Smooth muscle cell (in vitro differentiated cells): Measurements from ENCODE around the gene SCTR. TPM values are rescaled to one million over a fixed set of nuclear protein-coding genes. Genes with fewer than 3 reads are reported as not detected.

Experiments used
- DNase-seq: peaks from one replicate; lab custom pipeline; 2025; ENCODE audit not compliant: unreplicated experiment; lab: John Stamatoyannopoulos, UW
- H2AFZ ChIP-seq: fragments of 200-600 bp; sonication (generic); 2 replicates; pipeline ENCODE4 v1.6.0; 2016; ENCODE audit warnings: antibody characterized with exemption, low read depth, mild to moderate bottlenecking
- H3F3A ChIP-seq: fragments of 200-600 bp; sonication (generic); 2 replicates; pipeline ENCODE4 v1.6.0; 2017; ENCODE audit warnings: antibody characterized with exemption, low read depth
- H3K27ac ChIP-seq: fragments of 200-600 bp; sonication (generic); 2 replicates; pipeline ENCODE4 v1.5.1; 2016; ENCODE audit warnings: low read depth, mild to moderate bottlenecking
- H3K27me3 ChIP-seq: fragments of 200-600 bp; sonication (generic); 2 replicates; pipeline ENCODE4 v1.6.1; 2016; ENCODE audit warnings: low read depth, mild to moderate bottlenecking
- H3K36me3 ChIP-seq: fragments of 200-600 bp; sonication (generic); 2 replicates; pipeline ENCODE4 v1.5.1; 2016; ENCODE audit warnings: low read depth
- H3K4me1 ChIP-seq: fragments of 200-600 bp; sonication (generic); 2 replicates; pipeline ENCODE4 v1.5.1; 2016; ENCODE audit warnings: low read depth
- H3K4me2 ChIP-seq: fragments of 200-600 bp; sonication (generic); 2 replicates; pipeline ENCODE4 v1.6.0; 2016; ENCODE audit warnings: mild to moderate bottlenecking
- H3K4me3 ChIP-seq: fragments of 200-600 bp; sonication (generic); 2 replicates; pipeline ENCODE4 v1.5.1; 2016; ENCODE audit warnings: mild to moderate bottlenecking
- H3K79me2 ChIP-seq: fragments of 200-600 bp; sonication (generic); 2 replicates; pipeline ENCODE4 v1.6.0; 2016; ENCODE audit warnings: low read depth, mild to moderate bottlenecking
- H3K9ac ChIP-seq: fragments of 200-600 bp; sonication (generic); 2 replicates; pipeline ENCODE4 v1.6.0; 2016; ENCODE audit warnings: low read depth
- H3K9me3 ChIP-seq: fragments of 200-600 bp; sonication (generic); replicated peaks from 2 replicates; pipeline ENCODE4 v1.5.1; 2016; ENCODE audit warnings: low read depth
- H4K20me1 ChIP-seq: fragments of 200-600 bp; sonication (generic); 2 replicates; pipeline ENCODE4 v1.6.0; 2016; ENCODE audit warnings: low read depth
- CTCF ChIP-seq: fragments of 200-600 bp; sonication (generic); IDR thresholded peaks from 2 replicates; pipeline ENCODE4 v1.5.1; 2017; ENCODE audit warnings: borderline replicate concordance, mild to moderate bottlenecking, antibody characterized with exemption; ENCODE audit not compliant: insufficient read depth, poor library complexity, severe bottlenecking
- WGBS: methylation state at CpG from one replicate; pipeline ENCODE4 v1.1.7; 2016; ENCODE audit warnings: low lambda C conversion rate; 5-methylcytosine and 5-hydroxymethylcytosine counted together
- polyA plus RNA-seq: library from polyadenylated mRNA; unstranded; fragments of >200 nt; fragmentation: Nextera tagmentation; extraction: Ambion mirVana; gene quantifications from 2 replicates; pipeline ENCODE4 v1.2.1, GENCODE V29; 2016
- total RNA-seq: library from RNA; depleted of rRNA; stranded (reverse); fragments of >200 nt; gene quantifications from 2 replicates; pipeline ENCODE4 v1.2.3, GENCODE V29; 2014

The SCTR gene
- total and polyA plus RNA-seq, 2 experiments from 2014 or later, result not detected

- H3F3A ChIP-seq, result no peaks in the 10 kb centered on the region
Observed at GRCh38 chr2:119480718-119481142, 43.6 kb downstream of the SCTR start.

GRCh38 chr2:119480184-119480583 is 44.1 kb downstream of the SCTR start:
- Histone ChIP-seq H3K27me3 (no peaks in the 10 kb centered on the region), H3F3A (no peaks in the 10 kb centered on the region), H3K4me3 (no peak overlapping the region), H4K20me1 (no peaks in the 10 kb centered on the region), H3K4me1 (peaks cover 9% of the 10 kb centered on the region), H3K79me2 (no peaks in the 10 kb centered on the region), H2AFZ (no peak overlapping the region), H3K36me3 (no peaks in the 10 kb centered on the region), H3K4me2 (no peak overlapping the region), H3K9ac (no peak overlapping the region), H3K27ac (no peak overlapping the region), H3K9me3 (no peaks in the 10 kb centered on the region)
- WGBS, result 93% methylated on average over 5 of the region's 5 CpGs
- DNase-seq, result no peak
- no peak for TF ChIP-seq CTCF

More at GRCh38 chr2:119480718-119481142, 43.6 kb downstream of the SCTR start:
- H3K4me2 ChIP-seq, result no peak overlapping the region
- 84% methylated on average over 11 of the region's 11 CpGs for WGBS
- DNase-seq, result no peak
- no peaks in the 10 kb centered on the region for H3K9me3 ChIP-seq
- H4K20me1 ChIP-seq, result no peaks in the 10 kb centered on the region
- H3K27me3 ChIP-seq, result no peaks in the 10 kb centered on the region
- H3K27ac ChIP-seq, result no peak overlapping the region
- no peak for TF ChIP-seq CTCF
- no peak overlapping the region for H2AFZ ChIP-seq
- no peaks in the 10 kb centered on the region for H3K79me2 ChIP-seq
- no peaks in the 10 kb centered on the region for H3K36me3 ChIP-seq
- no peak overlapping the region for H3K4me3 ChIP-seq
- H3K4me1 ChIP-seq, result peaks cover 4% of the 10 kb centered on the region
- no peak overlapping the region for H3K9ac ChIP-seq

GRCh38 chr2:119478978-119479295 is 45.3 kb downstream of the SCTR start:
- H4K20me1 ChIP-seq, result no peaks in the 10 kb centered on the region
- peaks cover 10% of the 10 kb centered on the region for H3K4me1 ChIP-seq
- no peaks in the 10 kb centered on the region for H3K9me3 ChIP-seq
- no peak for TF ChIP-seq CTCF
- H3K27me3 ChIP-seq, result no peaks in the 10 kb centered on the region
- no peak overlapping the region for H3K27ac ChIP-seq
- no peak overlapping the region for H2AFZ ChIP-seq
- no peak for DNase-seq
- H3K4me3 ChIP-seq, result no peak overlapping the region
- no peak overlapping the region for H3K9ac ChIP-seq
- H3K36me3 ChIP-seq, result no peaks in the 10 kb centered on the region
- no peak overlapping the region for H3K4me2 ChIP-seq
- no peaks in the 10 kb centered on the region for H3F3A ChIP-seq
- no peaks in the 10 kb centered on the region for H3K79me2 ChIP-seq
- 95% methylated on average over 3 of the region's 3 CpGs for WGBS

GRCh38 chr2:119478188-119478977 is 45.9 kb downstream of the SCTR start:
- Histone ChIP-seq H3K9me3 (no peaks in the 10 kb centered on the region), H3K4me3 (no peak overlapping the region), H3K4me1 (peaks cover 10% of the 10 kb centered on the region), H3K36me3 (no peaks in the 10 kb centered on the region), H3K4me2 (no peak overlapping the region), H3K9ac (no peak overlapping the region), H3K27me3 (no peaks in the 10 kb centered on the region), H3K27ac (no peak overlapping the region), H4K20me1 (no peaks in the 10 kb centered on the region), H3F3A (no peaks in the 10 kb centered on the region), H2AFZ (no peak overlapping the region), H3K79me2 (no peaks in the 10 kb centered on the region)
- no peak for TF ChIP-seq CTCF
- DNase-seq, result no peak
- 92% methylated on average over 12 of the region's 12 CpGs for WGBS
